Measurements from ENCODE around the gene ITPK1. TPM values are rescaled to one million over a fixed set of nuclear protein-coding genes. Genes with fewer than 3 reads are reported as not detected.
"Not testable (repeated sequence)": the region's sequence is repeated elsewhere in the genome, so short reads cannot be mapped to it uniquely, and the experiment has no call there.

The ITPK1 gene
- total RNA-seq, 1 donor from 2014 or later: 30.5 TPM

- Mint-ChIP-seq H3K27ac (peak overlapping the region; percentile 39), H3K4me3 (no peak overlapping the region), H3K4me1 (peaks cover 23% of the 10 kb centered on the region), H3K27me3 (ENCODE audit: low read depth) (no peaks in the 10 kb centered on the region), H3K36me3 (no peaks in the 10 kb centered on the region), H3K9me3 (no peaks in the 10 kb centered on the region)
- no peak for DNase-seq (ENCODE audit: low spot score in 2 of 2, unreplicated experiment in 2 of 2)
- TF ChIP-seq, protein P1, sequence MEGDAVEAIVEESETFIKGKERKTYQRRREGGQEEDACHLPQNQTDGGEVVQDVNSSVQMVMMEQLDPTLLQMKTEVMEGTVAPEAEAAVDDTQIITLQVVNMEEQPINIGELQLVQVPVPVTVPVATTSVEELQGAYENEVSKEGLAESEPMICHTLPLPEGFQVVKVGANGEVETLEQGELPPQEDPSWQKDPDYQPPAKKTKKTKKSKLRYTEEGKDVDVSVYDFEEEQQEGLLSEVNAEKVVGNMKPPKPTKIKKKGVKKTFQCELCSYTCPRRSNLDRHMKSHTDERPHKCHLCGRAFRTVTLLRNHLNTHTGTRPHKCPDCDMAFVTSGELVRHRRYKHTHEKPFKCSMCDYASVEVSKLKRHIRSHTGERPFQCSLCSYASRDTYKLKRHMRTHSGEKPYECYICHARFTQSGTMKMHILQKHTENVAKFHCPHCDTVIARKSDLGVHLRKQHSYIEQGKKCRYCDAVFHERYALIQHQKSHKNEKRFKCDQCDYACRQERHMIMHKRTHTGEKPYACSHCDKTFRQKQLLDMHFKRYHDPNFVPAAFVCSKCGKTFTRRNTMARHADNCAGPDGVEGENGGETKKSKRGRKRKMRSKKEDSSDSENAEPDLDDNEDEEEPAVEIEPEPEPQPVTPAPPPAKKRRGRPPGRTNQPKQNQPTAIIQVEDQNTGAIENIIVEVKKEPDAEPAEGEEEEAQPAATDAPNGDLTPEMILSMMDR (IDR thresholded peaks at IDR 0.05; ENCODE audit: unreplicated experiment): no peak
Measured at GRCh38 chr14:93062890-93063289, 52.8 kb downstream of the ITPK1 start.

DNA sequence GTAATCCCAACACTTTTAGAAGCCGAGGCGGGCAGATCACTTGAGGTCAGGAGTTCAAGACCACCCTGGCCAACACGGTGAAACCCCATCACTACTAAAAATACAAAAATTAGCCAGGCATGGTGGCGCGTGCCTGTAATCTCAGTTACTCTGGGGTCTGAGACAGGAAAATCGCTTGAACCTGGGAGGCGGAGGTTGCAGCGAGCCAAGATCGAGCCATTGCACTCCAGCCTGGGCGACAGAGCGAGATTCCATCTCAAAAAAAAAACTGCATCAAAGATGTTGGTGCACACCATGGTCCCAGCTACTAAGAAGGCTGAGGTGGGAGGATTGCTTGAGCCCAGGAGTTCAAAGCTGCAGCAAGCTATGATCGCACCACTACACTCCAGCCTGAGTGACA lies 53.7 kb downstream of the ITPK1 start:
- H3K9me3 Mint-ChIP-seq, H3K4me3 Mint-ChIP-seq: not testable (repeated sequence)
- H3K4me1 Mint-ChIP-seq: peaks cover 24% of the 10 kb centered on the region

DNA sequence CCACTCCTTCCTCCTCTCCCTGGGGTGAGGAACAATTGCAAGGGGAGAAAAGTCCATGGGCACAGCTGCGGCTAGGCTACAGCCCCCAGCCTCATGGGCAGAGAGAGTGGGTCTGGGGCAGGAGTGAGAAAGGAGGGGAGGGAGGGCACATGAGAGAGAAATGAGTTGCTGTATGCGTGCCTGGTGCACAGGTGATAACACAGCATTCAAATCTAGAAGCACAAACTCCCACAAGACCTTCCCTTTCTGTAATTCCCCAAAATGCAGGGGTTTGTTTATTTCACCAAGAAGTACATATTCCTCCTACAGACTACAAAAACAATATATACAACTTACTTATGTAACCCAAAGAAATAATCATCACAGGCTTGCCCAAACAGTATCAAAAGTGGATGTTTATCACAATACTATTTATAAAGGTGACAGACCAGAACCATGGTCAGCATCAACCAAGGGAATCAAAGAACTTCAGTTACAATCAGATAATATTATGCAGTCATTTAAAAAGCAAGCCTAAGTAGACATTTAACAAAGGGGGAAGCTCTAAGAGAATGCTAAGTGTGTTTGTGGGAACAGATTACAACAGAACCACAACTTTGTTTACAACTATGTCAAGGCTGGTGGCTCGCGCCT lies 54.2 kb downstream of the ITPK1 start:
- Mint-ChIP-seq H3K27me3 (ENCODE audit: low read depth) (no peaks in the 10 kb centered on the region), H3K4me3 (no peak overlapping the region), H3K9me3 (no peaks in the 10 kb centered on the region), H3K4me1 (peaks cover 25% of the 10 kb centered on the region), H3K27ac (no peak overlapping the region), H3K36me3 (no peaks in the 10 kb centered on the region)
- no peak for DNase-seq (ENCODE audit: low spot score in 2 of 2, unreplicated experiment in 2 of 2)
- TF ChIP-seq, protein P1 (IDR thresholded peaks at IDR 0.05; ENCODE audit: unreplicated experiment): no peak

More for the DNA sequence above, 53.7 kb downstream of the ITPK1 start:
- not testable (repeated sequence) for DNase-seq (ENCODE audit: low spot score in 2 of 2, unreplicated experiment in 2 of 2); H3K36me3 Mint-ChIP-seq; H3K27ac Mint-ChIP-seq; H3K27me3 Mint-ChIP-seq (ENCODE audit: low read depth)

DNA sequence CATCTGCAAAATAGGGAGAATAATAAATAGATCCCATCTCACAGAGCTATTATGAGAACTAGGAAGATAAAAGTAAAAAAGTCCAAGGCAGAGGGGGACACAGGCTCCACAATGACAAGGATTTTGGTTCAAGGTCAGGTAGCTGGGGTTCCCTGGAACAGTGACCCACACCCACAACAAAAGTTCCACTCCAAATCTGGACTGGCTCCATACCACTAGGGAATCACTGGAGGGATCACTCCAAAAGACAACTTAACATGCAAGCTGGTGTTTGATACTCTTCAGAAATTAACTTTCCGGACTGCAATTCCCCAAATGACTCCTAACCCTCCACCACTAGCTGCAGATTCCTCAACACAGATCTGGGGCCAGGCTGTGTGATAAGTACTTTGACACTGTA lies 54.9 kb downstream of the ITPK1 start:
- H3K4me1 Mint-ChIP-seq: peaks cover 22% of the 10 kb centered on the region
- no peak overlapping the region for H3K27ac Mint-ChIP-seq
- no peak for DNase-seq (ENCODE audit: low spot score in 2 of 2, unreplicated experiment in 2 of 2)
- no peaks in the 10 kb centered on the region for H3K9me3 Mint-ChIP-seq
- TF ChIP-seq, protein P1 (IDR thresholded peaks at IDR 0.05; ENCODE audit: unreplicated experiment): no peak
- H3K36me3 Mint-ChIP-seq: no peaks in the 10 kb centered on the region
- H3K4me3 Mint-ChIP-seq: no peak overlapping the region
- H3K27me3 Mint-ChIP-seq (ENCODE audit: low read depth): no peaks in the 10 kb centered on the region

DNA sequence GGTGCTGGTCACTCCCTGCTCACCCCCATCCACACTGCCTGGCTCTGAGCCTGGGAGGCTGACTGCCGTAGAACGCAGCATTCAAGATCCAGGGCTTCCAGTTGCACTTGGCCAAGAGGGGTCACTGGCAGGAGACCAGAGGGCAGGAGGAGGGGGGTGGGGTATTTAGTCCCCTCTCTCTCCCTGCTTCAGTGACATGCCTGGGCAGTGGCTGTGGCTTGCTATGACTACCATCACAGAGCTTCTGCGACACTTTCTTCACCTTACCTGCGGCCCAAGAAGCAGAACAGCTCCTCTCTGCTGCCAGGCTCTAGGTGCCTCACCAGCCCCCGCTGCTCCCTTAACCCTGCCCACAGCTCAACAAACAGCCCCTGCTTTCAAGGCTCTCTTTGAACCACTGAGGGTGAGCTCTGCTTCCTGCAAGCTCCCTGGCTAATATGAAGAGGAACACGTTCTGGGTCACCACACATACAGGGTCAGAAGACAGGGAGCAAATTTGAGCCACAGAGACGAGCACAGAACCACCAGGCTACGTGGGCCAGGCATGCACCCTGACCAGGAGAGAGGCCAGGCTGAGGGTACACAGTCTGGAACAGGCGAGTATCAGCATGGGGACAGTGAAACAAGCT lies 55.7 kb downstream of the ITPK1 start:
- TF ChIP-seq, protein P1 (IDR thresholded peaks at IDR 0.05; ENCODE audit: unreplicated experiment): no peak
- H3K4me3 Mint-ChIP-seq: no peak overlapping the region
- DNase-seq (ENCODE audit: low spot score in 2 of 2, unreplicated experiment in 2 of 2): no peak
- H3K27ac Mint-ChIP-seq: peak overlapping the region; percentile 0
- H3K27me3 Mint-ChIP-seq (ENCODE audit: low read depth): no peaks in the 10 kb centered on the region
- no peaks in the 10 kb centered on the region for H3K9me3 Mint-ChIP-seq
- peaks cover 19% of the 10 kb centered on the region for H3K4me1 Mint-ChIP-seq
- no peaks in the 10 kb centered on the region for H3K36me3 Mint-ChIP-seq

GRCh38 chr14:93059260-93059659 lies 56.5 kb downstream of the ITPK1 start:
- H3K36me3 Mint-ChIP-seq: no peaks in the 10 kb centered on the region

More at GRCh38 chr14:93059260-93059659, 56.5 kb downstream of the ITPK1 start:
- H3K4me3 Mint-ChIP-seq: no peak overlapping the region
- no peaks in the 10 kb centered on the region for H3K9me3 Mint-ChIP-seq
- DNase-seq (ENCODE audit: low spot score in 2 of 2, unreplicated experiment in 2 of 2): no peak
- H3K4me1 Mint-ChIP-seq: peaks cover 12% of the 10 kb centered on the region
- H3K27ac Mint-ChIP-seq: no peak overlapping the region
- no peaks in the 10 kb centered on the region for H3K27me3 Mint-ChIP-seq (ENCODE audit: low read depth)
- TF ChIP-seq, protein P1 (IDR thresholded peaks at IDR 0.05; ENCODE audit: unreplicated experiment): no peak

Data from mesothelial cell of epicardium (in vitro differentiated cells).